Retinal pigment epithelial cell (primary cell): ENCODE measurements around the gene FURIN.
A peak's percentile ranks its signal among the peaks of the same experiment; 100 is the strongest.
"Not testable (repeated sequence)": the region's sequence is repeated elsewhere in the genome, so short reads cannot be mapped to it uniquely, and the experiment has no call there.

Source experiments
- DNase-seq: peaks from one replicate; pipeline ENCODE4 v3.0.0-alpha.2; 2010; ENCODE audit warnings: low read depth
- H3K4me3 ChIP-seq: 2 replicates; pipeline ENCODE4 v1.5.1; 2011; ENCODE audit warnings: mild to moderate bottlenecking, low read length, control low read depth, moderate library complexity
- CTCF ChIP-seq: conservative IDR thresholded peaks from 2 replicates; pipeline ENCODE4 v1.5.1; 2011; ENCODE audit warnings: low read depth, low read length, control low read depth, inconsistent platforms

FURIN gene

DNA sequence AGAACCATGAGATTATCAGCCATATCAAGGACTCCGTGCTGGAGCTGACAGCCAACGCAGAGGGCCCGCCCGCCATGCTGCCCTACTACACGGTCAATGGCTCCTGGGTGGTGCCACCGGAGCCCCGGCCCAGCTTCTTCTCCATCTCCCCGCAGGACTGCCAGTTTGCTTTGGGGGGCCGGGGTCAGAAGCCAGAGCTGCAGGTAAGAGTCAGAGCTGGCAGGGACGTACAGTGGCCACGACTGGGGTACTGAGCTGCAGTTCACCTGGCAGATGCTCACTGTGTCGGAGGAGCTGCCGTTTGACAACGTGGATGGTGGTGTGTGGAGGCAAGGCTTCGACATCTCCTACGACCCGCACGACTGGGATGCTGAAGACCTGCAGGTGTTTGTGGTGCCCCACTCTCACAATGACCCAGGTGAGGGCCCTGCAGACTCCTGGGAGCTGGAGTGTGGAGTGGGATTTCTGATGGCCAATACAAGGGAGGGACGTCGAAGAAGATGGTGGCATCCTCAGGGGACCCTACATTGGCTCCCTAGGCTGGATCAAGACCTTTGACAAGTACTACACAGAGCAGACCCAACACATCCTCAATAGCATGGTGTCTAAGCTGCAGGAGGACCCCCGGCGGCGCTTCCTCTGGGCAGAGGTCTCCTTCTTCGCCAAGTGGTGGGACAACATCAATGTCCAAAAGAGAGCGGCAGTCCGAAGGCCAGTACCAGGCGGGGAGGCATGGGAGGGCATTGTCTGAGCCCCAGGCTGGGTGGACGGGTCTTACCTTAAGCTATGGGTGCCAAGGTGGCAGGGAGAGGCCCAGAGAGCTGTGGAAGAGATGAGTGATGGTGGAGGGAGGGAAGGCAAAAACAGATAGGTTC lies 37.2 kb downstream of the FURIN start:
- DNase-seq: no peak
- no peak for TF ChIP-seq CTCF
- H3K4me3 ChIP-seq: no peak overlapping the region

DNA sequence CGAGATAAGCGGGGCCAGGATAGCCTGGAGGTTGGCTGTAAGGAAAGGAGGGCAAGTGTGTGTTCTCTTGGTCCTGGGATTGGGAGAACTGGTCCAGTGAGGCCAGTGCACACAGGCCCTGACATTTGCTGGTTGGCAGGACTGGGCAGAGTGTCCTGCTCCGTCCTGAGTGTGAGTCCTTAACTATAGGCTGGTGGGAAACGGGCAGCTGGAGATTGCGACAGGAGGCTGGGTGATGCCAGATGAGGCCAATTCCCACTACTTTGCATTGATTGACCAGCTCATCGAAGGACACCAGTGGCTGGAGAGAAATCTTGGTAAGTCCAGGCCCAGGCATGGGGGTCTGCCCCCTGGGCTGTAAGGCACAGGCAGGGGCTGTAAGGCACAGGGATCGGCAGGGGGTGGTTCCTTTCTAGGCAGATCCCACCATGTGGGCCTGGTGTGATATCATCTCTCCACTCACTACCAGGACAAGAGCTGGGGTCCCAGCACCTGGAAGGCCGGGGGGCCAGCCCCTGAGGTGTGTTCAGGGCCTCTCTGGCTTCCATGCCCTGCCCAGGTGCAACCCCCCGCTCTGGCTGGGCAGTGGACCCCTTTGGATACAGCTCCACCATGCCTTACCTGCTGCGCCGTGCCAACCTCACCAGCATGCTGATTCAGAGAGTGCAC lies 37.9 kb downstream of the FURIN start:
- no peak for TF ChIP-seq CTCF
- H3K4me3 ChIP-seq: no peak overlapping the region
- DNase-seq: no peak

DNA sequence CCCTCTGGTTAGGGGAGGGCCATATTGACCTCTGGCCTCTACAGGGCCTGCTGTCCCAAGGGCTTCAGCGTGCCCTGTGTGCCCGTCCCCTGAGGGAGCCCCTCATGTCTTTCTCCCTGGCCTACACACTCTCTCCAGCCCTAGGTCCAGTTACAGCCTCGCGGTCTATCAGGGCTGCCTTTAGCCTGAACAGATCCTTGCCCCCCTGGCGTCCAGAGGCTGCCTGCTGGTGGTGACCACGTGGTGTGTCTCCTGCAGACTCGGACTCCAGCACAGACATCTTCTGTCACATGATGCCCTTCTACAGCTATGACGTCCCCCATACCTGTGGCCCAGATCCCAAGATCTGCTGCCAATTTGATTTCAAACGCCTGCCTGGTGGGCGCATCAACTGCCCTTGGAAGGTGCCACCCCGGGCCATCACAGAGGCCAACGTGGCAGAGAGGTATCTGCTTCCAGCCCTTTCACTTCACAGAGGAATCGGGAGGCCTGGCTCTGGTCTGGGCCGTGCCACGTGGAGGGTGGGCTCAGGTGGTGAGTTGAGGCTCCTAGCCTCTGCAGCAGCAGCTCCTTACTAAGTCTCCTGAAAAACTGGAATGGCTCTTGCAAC lies 38.8 kb downstream of the FURIN start:
- no peak overlapping the region for H3K4me3 ChIP-seq

DNA sequence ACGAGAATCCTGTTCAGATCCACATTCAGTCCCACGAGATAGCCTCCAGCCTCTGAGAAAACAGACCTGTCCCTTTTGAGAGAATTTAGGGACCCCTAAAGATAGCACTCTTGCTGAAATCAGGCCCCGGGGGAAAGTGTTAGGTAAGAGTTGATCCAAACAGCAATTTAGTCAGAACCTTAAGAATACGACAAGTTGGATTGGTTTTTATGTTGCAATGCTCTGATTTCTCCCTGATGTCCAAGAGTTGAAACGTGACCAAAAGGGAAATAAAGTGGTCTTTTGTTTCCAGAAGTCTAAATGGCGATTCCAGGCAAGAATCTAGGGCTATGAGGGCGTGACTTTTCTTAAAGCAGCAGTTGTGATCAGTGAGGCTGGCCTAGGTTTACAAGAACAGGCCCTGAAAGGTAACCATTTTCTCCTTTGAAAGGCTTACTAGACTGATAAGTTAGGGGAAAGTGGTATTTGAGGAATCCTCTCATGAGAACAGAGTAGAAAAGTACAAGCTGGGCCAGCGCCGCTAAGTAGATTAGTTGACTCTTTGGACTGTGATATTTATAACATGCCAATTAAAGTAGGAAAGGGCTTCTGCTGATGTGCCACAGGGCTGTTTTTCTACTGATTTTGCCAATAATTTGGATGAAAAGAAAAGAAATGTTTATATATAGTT lies 39.6 kb downstream of the FURIN start:
- H3K4me3 ChIP-seq: no peak overlapping the region
- no peak for TF ChIP-seq CTCF
- peak; percentile 64 for DNase-seq

More for the DNA sequence above, 38.8 kb downstream of the FURIN start:
- DNase-seq: no peak
- no peak for TF ChIP-seq CTCF

- H3K4me3 ChIP-seq, DNase-seq: not testable (repeated sequence)
Measured at GRCh38 chr15:90909449-90909848, 41.1 kb downstream of the FURIN start.

DNA sequence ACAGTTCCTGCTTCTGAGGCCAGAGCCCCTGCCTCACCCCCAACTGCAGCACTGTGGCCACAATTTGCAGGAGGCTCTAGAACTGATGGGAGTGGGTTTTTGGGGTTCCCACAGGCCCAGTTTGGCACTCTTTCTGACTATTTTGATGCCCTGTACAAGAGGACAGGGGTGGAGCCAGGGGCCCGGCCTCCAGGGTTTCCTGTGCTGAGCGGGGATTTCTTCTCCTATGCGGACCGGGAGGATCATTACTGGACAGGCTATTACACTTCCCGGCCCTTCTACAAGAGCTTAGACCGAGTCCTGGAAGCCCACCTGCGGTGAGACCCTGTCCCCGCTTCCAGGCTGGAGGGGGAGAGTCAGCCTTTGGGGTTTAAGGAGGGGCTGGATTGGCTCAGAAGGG lies 41.6 kb downstream of the FURIN start:
- no peak for TF ChIP-seq CTCF
- no peak for DNase-seq

More for the DNA sequence above, 41.6 kb downstream of the FURIN start:
- H3K4me3 ChIP-seq: no peak overlapping the region
